GM12878 (cell line): ENCODE results near the gene SIGLEC12. TPM values are rescaled to one million over a fixed set of nuclear protein-coding genes. Genes with fewer than 3 reads are reported as not detected.

Source experiments
- BCL11A ChIP-seq: IDR thresholded peaks from 2 replicates; pipeline ENCODE4 v1.6.1; 2011; ENCODE audit warnings: low read depth, low read length
- BCLAF1 ChIP-seq: fragments of 450-650 bp; IDR thresholded peaks from 2 replicates; pipeline ENCODE4 v1.6.1; 2017; ENCODE audit warnings: antibody characterized with exemption, mild to moderate bottlenecking, moderate library complexity
- CREM ChIP-seq: IDR thresholded peaks from 2 replicates; pipeline ENCODE4 v1.6.1; 2014; ENCODE audit warnings: antibody characterized with exemption, low read depth
- DPF2 ChIP-seq: fragments of 450-650 bp; IDR thresholded peaks from 2 replicates; pipeline ENCODE4 v1.6.1; 2017; ENCODE audit warnings: mild to moderate bottlenecking
- GATAD2B ChIP-seq: fragments of 450-650 bp; conservative IDR thresholded peaks from 2 replicates; pipeline ENCODE4 v1.6.1; 2017; ENCODE audit warnings: low read depth, mild to moderate bottlenecking, moderate library complexity
- HDAC2 ChIP-seq: fragments of 200-600 bp; sonication (generic); IDR thresholded peaks from 2 replicates; pipeline ENCODE4 v1.6.1; 2017
- IRF3 ChIP-seq: fragments of 450-650 bp; IDR thresholded peaks from 2 replicates; pipeline ENCODE4 v1.6.1; 2014; ENCODE audit warnings: mild to moderate bottlenecking
- KAT2A ChIP-seq: conservative IDR thresholded peaks from 2 replicates; pipeline ENCODE4 v1.6.1; 2011; ENCODE audit warnings: low read depth, low read length; ENCODE audit not compliant: control insufficient read depth
- MAX ChIP-seq: IDR thresholded peaks from 2 replicates; pipeline ENCODE4 v1.6.1; 2012; ENCODE audit warnings: low read depth, low read length, improper control_type of control experiment
- NR2C1 ChIP-seq: fragments of 450-650 bp; IDR thresholded peaks from 2 replicates; pipeline ENCODE4 v1.6.1; 2017; ENCODE audit warnings: antibody characterized with exemption, mild to moderate bottlenecking, moderate library complexity
- NR2F1 ChIP-seq: fragments of 450-650 bp; conservative IDR thresholded peaks from 2 replicates; pipeline ENCODE4 v1.6.1; 2017; ENCODE audit warnings: mild to moderate bottlenecking
- NRF1 ChIP-seq: conservative IDR thresholded peaks from 2 replicates; pipeline ENCODE4 v1.6.1; 2011; ENCODE audit warnings: mild to moderate bottlenecking, low read depth, low read length, improper control_type of control experiment
- PAX8 ChIP-seq: fragments of 450-650 bp; IDR thresholded peaks from 2 replicates; pipeline ENCODE4 v1.6.1; 2017; ENCODE audit warnings: mild to moderate bottlenecking, moderate library complexity
- RELB ChIP-seq: fragments of 450-650 bp; IDR thresholded peaks from 2 replicates; pipeline ENCODE4 v1.6.1; 2017; ENCODE audit warnings: low read depth, mild to moderate bottlenecking, moderate library complexity
- STAT3 ChIP-seq: IDR thresholded peaks from 2 replicates; pipeline ENCODE4 v1.6.1; 2011; ENCODE audit warnings: low read depth, low read length, improper control_type of control experiment
- USF1 ChIP-seq: IDR thresholded peaks from 2 replicates; pipeline ENCODE4 v1.6.1; 2011; ENCODE audit warnings: borderline replicate concordance, low read depth, mild to moderate bottlenecking, moderate library complexity, mixed read lengths, low read length; ENCODE audit not compliant: insufficient read depth; ENCODE audit errors: extremely low read length
- YBX1 ChIP-seq: fragments of 450-650 bp; IDR thresholded peaks from 2 replicates; pipeline ENCODE4 v1.6.1; 2016; ENCODE audit warnings: antibody characterized with exemption
- polyA plus RNA-seq, 11 experiments: library from polyadenylated mRNA; depleted of rRNA in 4 of 11; unstranded in 6 of 11; stranded (reverse) in 5 of 11; fragments of >200 nt; fragmentation: Nextera tagmentation in 4 of 11; fragmentation: Illumina TruSeq in 1 of 11; extraction: Ambion mirVana in 4 of 11; extraction: Trizol in 1 of 11; gene quantifications; 1 replicate in 1 of 11; 2 replicates in 10 of 11; pipeline versions ENCODE4 v1.2.1 to v1.2.3, GENCODE V29; 2011 to 2016; ENCODE audit warnings: inconsistent platforms in 2 of 11, missing spikeins in 2 of 11, low read depth in 1 of 11
- total RNA-seq, 4 experiments: library from RNA; depleted of rRNA in 3 of 4; stranded (reverse); fragments of >200 nt in 3 of 4; fragmentation: Illumina TruSeq in 1 of 4; extraction: Trizol in 1 of 4; gene quantifications; 2 replicates each; pipeline versions ENCODE4 v1.2.1 to v1.2.3, GENCODE V29; 2013 to 2021
- TF ChIP-seq, protein P1 (sequence below): fragments of 450-650 bp; IDR thresholded peaks from 2 replicates; pipeline ENCODE4 v1.6.1; 2017; ENCODE audit warnings: mild to moderate bottlenecking, low read depth, inconsistent platforms; ENCODE audit not compliant: poor library complexity, severe bottlenecking

The SIGLEC12 gene
- total and polyA plus RNA-seq, 10 of the 15 experiments (the other 5 are each of a cell fraction or from before 2014, with no cell fraction given): 0.03 to 0.18 (median 0.06) TPM; not detected in 5

DNA sequence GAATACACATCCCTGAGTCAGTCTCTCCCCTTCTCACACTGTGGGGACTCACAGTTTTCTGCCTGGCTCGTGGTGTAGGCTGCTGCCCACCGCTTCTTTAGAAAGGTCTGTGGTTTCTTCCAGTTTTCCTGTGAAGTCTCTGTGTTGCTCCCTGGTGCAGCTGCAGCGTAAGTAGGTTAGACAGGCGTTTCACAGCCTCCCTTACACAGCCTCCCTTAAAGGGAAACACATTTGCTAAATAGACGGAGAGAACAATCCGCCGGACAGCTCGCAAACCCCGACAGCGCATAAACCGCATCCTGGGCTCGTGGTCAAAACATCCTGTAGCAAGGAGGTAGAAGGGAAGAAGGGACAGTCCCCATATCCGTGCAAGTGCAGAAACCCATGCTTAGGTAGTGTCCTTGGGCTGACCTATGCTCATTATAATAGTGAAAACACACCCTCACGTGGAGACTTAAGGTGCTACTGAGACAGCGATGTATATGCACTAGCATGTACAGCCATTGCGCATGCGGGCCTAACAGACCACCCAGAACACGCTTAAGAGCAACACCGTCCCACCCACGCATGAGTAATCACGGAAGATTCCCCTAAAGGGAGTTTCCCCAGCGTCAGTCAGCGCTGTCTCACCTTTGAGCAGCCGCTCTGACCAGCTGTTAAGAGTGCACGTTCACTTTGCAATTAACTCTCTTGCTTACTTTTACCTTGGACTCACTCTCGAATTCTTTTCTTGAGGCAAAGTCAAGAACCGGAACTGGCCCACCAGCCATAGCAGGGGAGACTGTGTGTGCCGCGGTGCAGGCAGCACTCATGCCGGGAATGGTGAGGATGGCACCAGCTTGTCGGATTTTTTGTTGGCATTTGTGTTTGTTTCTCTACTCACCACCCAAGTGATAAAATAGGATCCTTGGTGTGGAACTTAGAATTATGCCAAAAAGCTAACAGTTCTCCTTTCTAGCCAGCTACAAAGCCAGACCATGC, 59.9 kb downstream of the SIGLEC12 start (continued):
- TF ChIP-seq, protein P1, sequence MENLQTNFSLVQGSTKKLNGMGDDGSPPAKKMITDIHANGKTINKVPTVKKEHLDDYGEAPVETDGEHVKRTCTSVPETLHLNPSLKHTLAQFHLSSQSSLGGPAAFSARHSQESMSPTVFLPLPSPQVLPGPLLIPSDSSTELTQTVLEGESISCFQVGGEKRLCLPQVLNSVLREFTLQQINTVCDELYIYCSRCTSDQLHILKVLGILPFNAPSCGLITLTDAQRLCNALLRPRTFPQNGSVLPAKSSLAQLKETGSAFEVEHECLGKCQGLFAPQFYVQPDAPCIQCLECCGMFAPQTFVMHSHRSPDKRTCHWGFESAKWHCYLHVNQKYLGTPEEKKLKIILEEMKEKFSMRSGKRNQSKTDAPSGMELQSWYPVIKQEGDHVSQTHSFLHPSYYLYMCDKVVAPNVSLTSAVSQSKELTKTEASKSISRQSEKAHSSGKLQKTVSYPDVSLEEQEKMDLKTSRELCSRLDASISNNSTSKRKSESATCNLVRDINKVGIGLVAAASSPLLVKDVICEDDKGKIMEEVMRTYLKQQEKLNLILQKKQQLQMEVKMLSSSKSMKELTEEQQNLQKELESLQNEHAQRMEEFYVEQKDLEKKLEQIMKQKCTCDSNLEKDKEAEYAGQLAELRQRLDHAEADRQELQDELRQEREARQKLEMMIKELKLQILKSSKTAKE: peak; percentile 97
- TF ChIP-seq IRF3 (no peak; the same call in 1 of the 2 replicates), DPF2 (peak; percentile 72; the same call in 1 of the 2 replicates), NR2C1 (no peak), BCLAF1 (no peak), MAX (0 out of 2 replicates have a peak, but pooled peaks have one; percentile 53), YBX1 (no peak), NR2F1 (peak; percentile 84), STAT3 (no peak), RELB (peak; percentile 89), BCL11A (peak; percentile 41; the same call in 1 of the 2 replicates), USF1 (no peak), CREM (peak; percentile 28; the same call in 1 of the 2 replicates), KAT2A (no peak), NRF1 (peak; percentile 47), HDAC2 (no peak), PAX8 (peak; percentile 32; the same call in 1 of the 2 replicates), GATAD2B (peak; percentile 55; the same call in 1 of the 2 replicates)
